SHP77 treated with DMSO at 0.1 percent for 48 hours (cell line): ENCODE results near the gene SPZ1.
"Not testable (repeated sequence)": the region's sequence is repeated elsewhere in the genome, so short reads cannot be mapped to it uniquely, and the experiment has no call there.

Experiments used
- DNase-seq: peaks from one replicate; lab custom pipeline; 2025; lab: John Stamatoyannopoulos, UW

Gene SPZ1

DNA sequence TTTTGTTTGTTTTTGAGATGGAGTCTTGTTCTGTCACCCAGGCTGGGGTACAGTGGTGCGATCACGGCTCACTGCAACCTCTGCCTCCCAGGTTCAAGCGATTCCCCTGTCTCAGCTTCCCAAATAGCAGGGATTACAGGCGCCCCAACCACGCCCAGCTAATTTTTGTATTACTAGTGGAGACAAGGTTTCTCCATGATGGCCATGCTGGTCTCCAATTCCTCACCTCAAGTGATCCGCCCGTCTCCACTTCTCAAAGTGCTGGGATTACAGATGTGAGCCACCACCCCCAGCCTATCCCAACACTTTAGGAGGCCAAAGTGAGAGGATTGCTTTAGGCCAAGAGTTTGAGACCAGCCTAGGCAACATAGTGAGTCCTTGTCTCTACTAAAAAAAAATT, 19.3 kb downstream of the SPZ1 start:
- DNase-seq = no peak

- no peak for DNase-seq
These were observed 21.4 kb downstream of the SPZ1 start for GRCh38 chr5:80341016-80341775.

GRCh38 chr5:80343067-80343466, 23.3 kb downstream of the SPZ1 start:
- DNase-seq = no peak

DNA sequence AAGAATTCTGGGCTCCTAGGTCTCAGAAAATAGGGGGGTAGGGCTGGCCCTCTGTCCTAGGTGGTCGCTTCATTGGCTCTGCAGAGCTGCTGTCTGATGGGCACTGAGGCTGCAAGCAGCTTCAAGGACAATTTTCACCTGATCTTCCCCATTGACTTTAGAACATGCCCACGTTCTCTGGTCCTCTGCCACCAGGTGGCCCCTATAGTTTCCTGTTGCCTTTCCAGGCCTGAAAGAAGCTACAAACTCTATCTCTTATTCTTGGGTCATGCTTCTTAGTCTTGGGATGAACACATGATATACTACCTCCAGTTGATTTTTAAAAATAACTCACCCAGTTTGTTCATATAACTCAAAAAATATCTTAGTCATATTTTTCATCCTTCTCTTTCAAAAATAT, 26.3 kb downstream of the SPZ1 start:
- peak; percentile 6 for DNase-seq

GRCh38 chr5:80348171-80348570, 28.4 kb downstream of the SPZ1 start:
- DNase-seq = no peak

DNA sequence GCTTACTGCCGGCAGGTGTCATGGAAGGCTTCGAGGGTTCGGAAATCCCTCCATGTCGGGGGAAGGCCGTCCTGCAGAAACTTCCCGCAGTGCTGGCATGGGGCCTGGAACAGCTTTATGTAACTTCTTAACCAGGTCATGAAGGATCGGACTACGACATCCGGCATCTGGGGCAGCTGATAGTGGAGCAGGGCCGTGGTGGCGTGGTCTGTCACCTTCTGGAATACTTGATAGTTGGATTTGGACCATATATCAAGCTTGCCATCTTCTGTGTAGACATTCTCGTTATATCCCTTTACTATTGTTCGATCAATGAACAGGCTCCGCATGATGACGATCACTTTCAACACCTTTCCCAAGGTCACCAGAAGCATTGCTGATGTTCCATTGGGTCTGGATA, 31.2 kb downstream of the SPZ1 start:
- DNase-seq = not testable (repeated sequence)

- DNase-seq = no peak
These were observed 35.9 kb downstream of the SPZ1 start for GRCh38 chr5:80355686-80356085.

GRCh38 chr5:80357671-80358070, 37.9 kb downstream of the SPZ1 start:
- no peak for DNase-seq

GRCh38 chr5:80360914-80361444, 41.2 kb downstream of the SPZ1 start:
- DNase-seq = no peak

- no peak for DNase-seq
These were observed 45.1 kb downstream of the SPZ1 start for GRCh38 chr5:80364892-80365291.

GRCh38 chr5:80368661-80369480, 49.1 kb downstream of the SPZ1 start:
- no peak for DNase-seq

GRCh38 chr5:80369521-80369920, 49.7 kb downstream of the SPZ1 start:
- peak; percentile 52 for DNase-seq

GRCh38 chr5:80370390-80370789, 50.6 kb downstream of the SPZ1 start:
- DNase-seq = no peak
